Cardiac muscle cell (in vitro differentiated cells and primary cell): ENCODE measurements around the gene ANAPC16. TPM values are rescaled to one million over a fixed set of nuclear protein-coding genes. Genes with fewer than 3 reads are reported as not detected.
"Not testable (repeated sequence)": the region's sequence is repeated elsewhere in the genome, so short reads cannot be mapped to it uniquely, and the experiment has no call there.

Experiments
- DNase-seq, 2 donors: peaks; one replicate each; pipeline versions ENCODE4 v3.0.0 to v3.0.0-alpha.2; 2010 to 2017; ENCODE audit warnings: low read depth in 1 of 2, low spot score in 1 of 2
- H3K27ac ChIP-seq: fragments of 200-600 bp; sonication (generic); 2 replicates; pipeline ENCODE4 v1.5.1; 2016
- H3K27me3 ChIP-seq: fragments of 200-600 bp; sonication (generic); 2 replicates; pipeline ENCODE4 v1.6.0; 2016; ENCODE audit warnings: control low read depth
- H3K36me3 ChIP-seq: fragments of 200-600 bp; sonication (generic); 2 replicates; pipeline ENCODE4 v1.5.1; 2016; ENCODE audit warnings: control low read depth
- H3K4me1 ChIP-seq: fragments of 200-600 bp; sonication (generic); 2 replicates; pipeline ENCODE4 v1.8.1; 2017; ENCODE audit warnings: low read depth, mild to moderate bottlenecking, mixed run types
- H3K4me3 ChIP-seq: fragments of 200-600 bp; sonication (generic); 2 replicates; pipeline ENCODE4 v1.5.1; 2016; ENCODE audit warnings: mild to moderate bottlenecking
- H3K9me3 ChIP-seq: fragments of 200-600 bp; sonication (generic); 2 replicates; pipeline ENCODE4 v1.5.1; 2017; ENCODE audit warnings: low read depth, mild to moderate bottlenecking, control low read depth
- CTCF ChIP-seq: IDR thresholded peaks from 2 replicates; pipeline ENCODE4 v1.5.1; 2012; ENCODE audit warnings: low read depth, mild to moderate bottlenecking, low read length
- polyA plus RNA-seq: library from polyadenylated mRNA; unstranded; fragments of >200 nt; fragmentation: Nextera tagmentation; extraction: Ambion mirVana; gene quantifications from 2 replicates; pipeline ENCODE4 v1.2.1, GENCODE V29; 2016
- total RNA-seq: library from RNA; depleted of rRNA; stranded (reverse); fragments of >200 nt; gene quantifications from 2 replicates; pipeline ENCODE4 v1.2.3, GENCODE V29; 2016

ANAPC16 gene
- total and polyA plus RNA-seq, 2 experiments from 2014 or later = 92.2 to 283 TPM

DNA sequence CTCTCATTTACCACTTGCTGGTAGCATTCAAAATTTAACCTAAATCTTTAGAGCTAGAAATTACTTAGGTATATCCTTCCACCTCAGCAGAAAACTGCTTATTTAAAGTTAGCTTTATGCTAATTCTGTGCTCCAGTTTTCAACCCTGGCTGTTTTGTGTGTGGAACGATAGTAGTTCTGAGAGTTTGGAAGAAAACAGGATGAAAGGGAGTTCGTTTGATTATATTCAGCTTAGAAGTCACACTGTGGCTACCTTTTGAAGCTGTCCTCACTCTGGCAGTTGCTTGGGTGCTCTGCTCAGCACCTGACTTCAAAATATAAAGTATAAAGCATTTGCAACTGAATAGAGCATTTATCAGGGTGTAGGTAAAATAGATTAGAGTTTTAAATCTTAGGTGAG is 2.9 kb downstream of the ANAPC16 start:
- no peak for TF ChIP-seq CTCF
- Histone ChIP-seq H3K36me3 (peaks cover 5% of the 10 kb centered on the region), H3K27me3 (no peaks in the 10 kb centered on the region), H3K9me3 (no peaks in the 10 kb centered on the region), H3K4me3 (no peak overlapping the region), H3K4me1 (peaks cover 22% of the 10 kb centered on the region), H3K27ac (peak overlapping the region; percentile 36)
- DNase-seq = no peak

DNA sequence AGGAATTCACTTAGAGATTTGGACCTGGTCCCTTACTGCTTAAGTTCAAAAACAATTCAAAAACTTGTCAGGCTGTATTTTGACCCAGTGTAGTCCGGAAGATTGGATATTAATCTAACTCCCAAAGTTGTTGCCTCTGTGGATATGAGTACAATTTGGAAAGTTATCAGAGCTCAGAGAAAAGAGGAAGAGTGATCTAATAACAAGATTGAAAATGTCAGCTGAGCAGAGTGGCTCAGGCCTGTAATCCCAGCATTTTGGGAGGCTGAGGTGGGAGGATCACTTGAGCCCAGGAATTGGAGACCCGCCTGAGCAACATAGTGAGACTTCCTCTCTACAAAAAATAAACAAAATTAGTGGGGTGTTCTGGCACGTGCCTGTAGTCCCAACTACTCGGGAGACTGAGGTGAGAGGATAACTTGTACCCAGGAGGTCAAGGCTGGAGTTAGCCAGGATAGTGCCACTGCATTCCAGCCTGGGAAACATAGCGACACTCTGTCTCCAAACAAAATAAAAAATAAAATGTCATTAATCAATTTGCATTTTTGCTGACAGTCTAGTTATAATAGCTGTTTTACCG is 3.5 kb downstream of the ANAPC16 start:
- H3K4me1 ChIP-seq = peaks cover 22% of the 10 kb centered on the region
- H3K27ac ChIP-seq = peak overlapping the region; percentile 36
- DNase-seq = no peak
- H3K4me3 ChIP-seq = no peak overlapping the region
- TF ChIP-seq CTCF = no peak
- peaks cover 9% of the 10 kb centered on the region for H3K36me3 ChIP-seq
- H3K9me3 ChIP-seq = no peaks in the 10 kb centered on the region
- no peaks in the 10 kb centered on the region for H3K27me3 ChIP-seq

DNA sequence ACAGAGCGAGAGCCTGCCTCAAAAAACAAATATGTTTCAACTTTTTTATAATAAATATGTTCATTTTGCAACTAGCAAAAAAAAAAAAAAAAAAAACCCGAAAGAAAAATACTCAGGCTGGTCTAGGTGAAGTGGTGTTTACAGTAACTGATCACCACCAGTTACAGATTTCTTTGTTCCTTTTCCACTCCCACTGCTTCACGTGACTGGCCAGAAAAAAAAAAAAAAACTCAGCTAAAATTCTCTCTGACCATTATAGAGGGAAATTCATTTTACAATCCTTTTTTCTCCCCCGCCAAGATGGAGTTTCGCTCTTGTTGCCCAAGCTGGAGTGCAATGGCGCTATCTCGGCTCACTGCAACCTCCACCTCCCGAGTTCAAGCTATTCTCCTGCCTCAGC is 4.8 kb downstream of the ANAPC16 start:
- Histone ChIP-seq H3K27me3 (no peaks in the 10 kb centered on the region), H3K36me3 (peaks cover 9% of the 10 kb centered on the region), H3K9me3 (no peaks in the 10 kb centered on the region), H3K27ac (no peak overlapping the region), H3K4me1 (peaks cover 14% of the 10 kb centered on the region), H3K4me3 (no peak overlapping the region)
- no peak for DNase-seq
- TF ChIP-seq CTCF = no peak

GRCh38 chr10:72221278-72221677 is 5.5 kb downstream of the ANAPC16 start:
- Histone ChIP-seq H3K4me3 (no peak overlapping the region), H3K4me1 (peaks cover 14% of the 10 kb centered on the region), H3K9me3 (no peaks in the 10 kb centered on the region), H3K27ac (no peak overlapping the region), H3K27me3 (no peaks in the 10 kb centered on the region), H3K36me3 (peaks cover 9% of the 10 kb centered on the region)
- no peak for DNase-seq
- no peak for TF ChIP-seq CTCF

- H3K4me1 ChIP-seq = peaks cover 8% of the 10 kb centered on the region
- H3K36me3 ChIP-seq = peaks cover 9% of the 10 kb centered on the region
- no peak for TF ChIP-seq CTCF
- H3K27me3 ChIP-seq = no peaks in the 10 kb centered on the region
- H3K9me3 ChIP-seq = no peaks in the 10 kb centered on the region
- no peak for DNase-seq
- no peak overlapping the region for H3K4me3 ChIP-seq
- H3K27ac ChIP-seq = no peak overlapping the region
Measured at GRCh38 chr10:72223743-72224101, 7.9 kb downstream of the ANAPC16 start.

GRCh38 chr10:72224191-72224590 is 8.4 kb downstream of the ANAPC16 start:
- not testable (repeated sequence) for H3K27ac ChIP-seq, H3K36me3 ChIP-seq, H3K9me3 ChIP-seq, DNase-seq, H3K27me3 ChIP-seq, H3K4me3 ChIP-seq
- H3K4me1 ChIP-seq = peaks cover 12% of the 10 kb centered on the region
